ENCODE data around the gene ANKRD6. TPM values are rescaled to one million over a fixed set of nuclear protein-coding genes. Genes with fewer than 3 reads are reported as not detected.

The ANKRD6 gene
- polyA plus RNA-seq, 1 of the 3 experiments (the other 2 are of a cell fraction), result 2.6 TPM

DNA sequence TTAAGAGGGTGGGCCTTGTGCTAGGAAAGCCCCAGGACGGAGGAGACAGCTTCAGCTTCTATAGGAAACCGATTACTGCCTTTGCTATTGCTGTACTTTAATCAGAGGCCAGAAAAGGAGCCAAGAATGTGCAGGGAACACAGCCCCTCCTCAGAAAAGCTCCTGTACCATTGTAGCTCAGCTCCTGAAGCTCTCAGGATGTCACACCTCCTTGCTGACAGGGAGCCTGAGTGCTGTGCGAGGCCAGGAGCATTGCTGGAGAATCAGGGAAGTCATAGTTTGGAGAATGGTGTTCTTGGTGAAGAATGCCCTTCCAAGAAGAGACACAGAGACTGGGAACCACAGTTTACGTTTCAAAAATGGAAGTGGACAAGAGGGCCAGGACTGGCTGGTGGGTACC is 158.8 kb downstream of the ANKRD6 start (continued):
- TF ChIP-seq, protein P1, sequence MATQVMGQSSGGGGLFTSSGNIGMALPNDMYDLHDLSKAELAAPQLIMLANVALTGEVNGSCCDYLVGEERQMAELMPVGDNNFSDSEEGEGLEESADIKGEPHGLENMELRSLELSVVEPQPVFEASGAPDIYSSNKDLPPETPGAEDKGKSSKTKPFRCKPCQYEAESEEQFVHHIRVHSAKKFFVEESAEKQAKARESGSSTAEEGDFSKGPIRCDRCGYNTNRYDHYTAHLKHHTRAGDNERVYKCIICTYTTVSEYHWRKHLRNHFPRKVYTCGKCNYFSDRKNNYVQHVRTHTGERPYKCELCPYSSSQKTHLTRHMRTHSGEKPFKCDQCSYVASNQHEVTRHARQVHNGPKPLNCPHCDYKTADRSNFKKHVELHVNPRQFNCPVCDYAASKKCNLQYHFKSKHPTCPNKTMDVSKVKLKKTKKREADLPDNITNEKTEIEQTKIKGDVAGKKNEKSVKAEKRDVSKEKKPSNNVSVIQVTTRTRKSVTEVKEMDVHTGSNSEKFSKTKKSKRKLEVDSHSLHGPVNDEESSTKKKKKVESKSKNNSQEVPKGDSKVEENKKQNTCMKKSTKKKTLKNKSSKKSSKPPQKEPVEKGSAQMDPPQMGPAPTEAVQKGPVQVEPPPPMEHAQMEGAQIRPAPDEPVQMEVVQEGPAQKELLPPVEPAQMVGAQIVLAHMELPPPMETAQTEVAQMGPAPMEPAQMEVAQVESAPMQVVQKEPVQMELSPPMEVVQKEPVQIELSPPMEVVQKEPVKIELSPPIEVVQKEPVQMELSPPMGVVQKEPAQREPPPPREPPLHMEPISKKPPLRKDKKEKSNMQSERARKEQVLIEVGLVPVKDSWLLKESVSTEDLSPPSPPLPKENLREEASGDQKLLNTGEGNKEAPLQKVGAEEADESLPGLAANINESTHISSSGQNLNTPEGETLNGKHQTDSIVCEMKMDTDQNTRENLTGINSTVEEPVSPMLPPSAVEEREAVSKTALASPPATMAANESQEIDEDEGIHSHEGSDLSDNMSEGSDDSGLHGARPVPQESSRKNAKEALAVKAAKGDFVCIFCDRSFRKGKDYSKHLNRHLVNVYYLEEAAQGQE (IDR thresholded peaks at IDR 0.05; ENCODE audit: low read depth, low read length), result no peak
- TF ChIP-seq, protein P2, sequence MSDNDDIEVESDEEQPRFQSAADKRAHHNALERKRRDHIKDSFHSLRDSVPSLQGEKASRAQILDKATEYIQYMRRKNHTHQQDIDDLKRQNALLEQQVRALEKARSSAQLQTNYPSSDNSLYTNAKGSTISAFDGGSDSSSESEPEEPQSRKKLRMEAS (IDR thresholded peaks at IDR 0.05; ENCODE audit: low read depth), result no peak
- TF ChIP-seq TEAD4 (IDR thresholded peaks at IDR 0.05; ENCODE audit: borderline replicate concordance, insufficient read depth), result no peak
- no peak for TF ChIP-seq NFIC (IDR thresholded peaks at IDR 0.05; ENCODE audit: borderline replicate concordance)

DNA sequence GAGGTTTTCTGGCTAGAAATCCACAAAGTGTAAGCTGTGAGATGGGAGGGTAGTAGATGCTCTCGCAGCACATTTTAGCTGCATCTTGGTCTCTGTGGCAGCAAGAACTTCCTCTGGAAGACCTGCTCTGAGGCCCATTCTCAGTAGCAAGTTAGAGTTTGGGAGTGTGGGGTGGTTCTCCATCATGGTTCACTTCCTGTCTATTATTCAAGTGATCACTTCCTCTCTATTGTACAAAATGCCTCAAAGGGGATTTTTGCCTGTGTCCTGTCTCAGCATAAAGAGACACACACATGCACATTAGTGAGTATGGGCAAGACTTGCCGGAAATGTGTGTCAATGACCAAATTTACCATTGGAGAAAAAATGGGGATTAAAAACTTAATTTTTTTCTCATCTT is 163.1 kb downstream of the ANKRD6 start:
- no peaks in the 10 kb centered on the region for H3K9me3 ChIP-seq
- H3K36me3 ChIP-seq (replicated peaks in 1 of 2; ENCODE audit: control insufficient read depth in 1 of 2, insufficient read depth in 2 of 2, low read length in 1 of 2), result no peaks in the 10 kb centered on the region
- H3K27ac ChIP-seq (ENCODE audit: low read depth in 2 of 2, low read length in 1 of 2), result no peak overlapping the region
- no peaks in the 10 kb centered on the region for H3F3A ChIP-seq (replicated peaks; ENCODE audit: insufficient read depth)
- POLR2A ChIA-PET, result no interaction called here
- H3K9me2 ChIP-seq, result no peaks in the 10 kb centered on the region
- no peak for DNase-seq
- H3K79me2 ChIP-seq (ENCODE audit: insufficient read depth), result no peaks in the 10 kb centered on the region
- H4K20me1 ChIP-seq (ENCODE audit: insufficient read depth), result no peaks in the 10 kb centered on the region
- H3K27me3 ChIP-seq (ENCODE audit: insufficient read depth), result no peaks in the 10 kb centered on the region
- TF ChIP-seq, protein P3, sequence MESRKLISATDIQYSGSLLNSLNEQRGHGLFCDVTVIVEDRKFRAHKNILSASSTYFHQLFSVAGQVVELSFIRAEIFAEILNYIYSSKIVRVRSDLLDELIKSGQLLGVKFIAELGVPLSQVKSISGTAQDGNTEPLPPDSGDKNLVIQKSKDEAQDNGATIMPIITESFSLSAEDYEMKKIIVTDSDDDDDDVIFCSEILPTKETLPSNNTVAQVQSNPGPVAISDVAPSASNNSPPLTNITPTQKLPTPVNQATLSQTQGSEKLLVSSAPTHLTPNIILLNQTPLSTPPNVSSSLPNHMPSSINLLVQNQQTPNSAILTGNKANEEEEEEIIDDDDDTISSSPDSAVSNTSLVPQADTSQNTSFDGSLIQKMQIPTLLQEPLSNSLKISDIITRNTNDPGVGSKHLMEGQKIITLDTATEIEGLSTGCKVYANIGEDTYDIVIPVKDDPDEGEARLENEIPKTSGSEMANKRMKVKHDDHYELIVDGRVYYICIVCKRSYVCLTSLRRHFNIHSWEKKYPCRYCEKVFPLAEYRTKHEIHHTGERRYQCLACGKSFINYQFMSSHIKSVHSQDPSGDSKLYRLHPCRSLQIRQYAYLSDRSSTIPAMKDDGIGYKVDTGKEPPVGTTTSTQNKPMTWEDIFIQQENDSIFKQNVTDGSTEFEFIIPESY (IDR thresholded peaks at IDR 0.05; ENCODE audit: borderline replicate concordance, low read depth), result no peak
- TF ChIP-seq, protein P4, sequence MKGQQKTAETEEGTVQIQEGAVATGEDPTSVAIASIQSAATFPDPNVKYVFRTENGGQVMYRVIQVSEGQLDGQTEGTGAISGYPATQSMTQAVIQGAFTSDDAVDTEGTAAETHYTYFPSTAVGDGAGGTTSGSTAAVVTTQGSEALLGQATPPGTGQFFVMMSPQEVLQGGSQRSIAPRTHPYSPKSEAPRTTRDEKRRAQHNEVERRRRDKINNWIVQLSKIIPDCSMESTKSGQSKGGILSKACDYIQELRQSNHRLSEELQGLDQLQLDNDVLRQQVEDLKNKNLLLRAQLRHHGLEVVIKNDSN (IDR thresholded peaks at IDR 0.05; ENCODE audit: borderline replicate concordance, low read depth), result no peak
- TF ChIP-seq GABPA (IDR thresholded peaks at IDR 0.05; ENCODE audit: low read depth), result no peak
- TF ChIP-seq ELF1 (IDR thresholded peaks at IDR 0.05), result no peak
- no peak for TF ChIP-seq RFX5 (IDR thresholded peaks at IDR 0.05; ENCODE audit: low read length)
- no peak for TF ChIP-seq MEF2A (IDR thresholded peaks at IDR 0.05; ENCODE audit: borderline replicate concordance, low read depth)
- no peak for TF ChIP-seq GATA2 (CRISPR knock-in tag; IDR thresholded peaks at IDR 0.05)
- no peak for TF ChIP-seq TAF1 (IDR thresholded peaks at IDR 0.05; ENCODE audit: borderline replicate concordance, low read depth, low read length)
- no peak for TF ChIP-seq POLR2AphosphoS5 (IDR thresholded peaks at IDR 0.05; ENCODE audit: low read depth, low read length)
- no peak overlapping the region for H2AFZ ChIP-seq (ENCODE audit: low read depth)
- CTCF ChIA-PET, result interaction anchor here (0.7 to 5.0 kb wide), 2 partner anchors 104 to 163 kb away, joined by 3 to 35 read pairs; partner anchors contain the start of gene ANKRD6
- H3K4me3 ChIP-seq (ENCODE audit: low read depth in 2 of 2, low read length in 1 of 2), result no peak overlapping the region
- H3K4me1 ChIP-seq (ENCODE audit: control insufficient read depth in 1 of 2, insufficient read depth in 2 of 2, low read depth in 1 of 2, low read length in 1 of 2), result no peaks in the 10 kb centered on the region
- no peak overlapping the region for H3K9ac ChIP-seq
- WGBS (ENCODE audit: low lambda C conversion rate), result 78% methylated on average over 2 of the region's 2 CpGs
- no peak overlapping the region for H3K4me2 ChIP-seq
